ENCODE data around the gene SLC38A5. TPM values are rescaled to one million over a fixed set of nuclear protein-coding genes. Genes with fewer than 3 reads are reported as not detected.

The SLC38A5 gene
- total RNA-seq, 1 experiment from 2014 or later, result 0.46 TPM

- Histone ChIP-seq H3K27me3 (ENCODE audit: insufficient read depth, low read depth) (no peaks in the 10 kb centered on the region), H2AFZ (no peak overlapping the region), H3F3A (ENCODE audit: insufficient read depth, low read depth) (no peaks in the 10 kb centered on the region), H3K9me2 (ENCODE audit: insufficient read depth) (no peaks in the 10 kb centered on the region), H3K4me3 (no peak overlapping the region), H3K4me2 (no peak overlapping the region), H4K20me1 (ENCODE audit: insufficient read depth) (no peaks in the 10 kb centered on the region), H3K79me2 (ENCODE audit: low read depth) (no peaks in the 10 kb centered on the region), H3K27ac (no peak overlapping the region), H3K36me3 (ENCODE audit: low read depth) (no peaks in the 10 kb centered on the region), H3K9me3 (ENCODE audit: insufficient read depth, low read depth) (no peaks in the 10 kb centered on the region), H3K4me1 (replicated peaks; ENCODE audit: insufficient read depth) (no peaks in the 10 kb centered on the region)
- ChIA-PET CTCF (no interaction called here), POLR2A (ENCODE audit: unreplicated experiment) (no interaction called here)
- TF ChIP-seq EZH2 (IDR thresholded peaks at IDR 0.05; ENCODE audit: low read depth) (no peak), CTCF (conservative IDR thresholded peaks at IDR 0.05) (no peak)
- DNase-seq, result no peak
- BruUV-seq (replicated peaks), result no TSS peak
- intact Hi-C loops (cut with micrococcal nuclease; ENCODE audit: unreplicated experiment), result no loop called here
These were observed 10.0 kb downstream of the SLC38A5 start for GRCh38 chrX:48460031-48460430.

GRCh38 chrX:48459483-48459882, 10.6 kb downstream of the SLC38A5 start:
- no peaks in the 10 kb centered on the region for H3K79me2 ChIP-seq (ENCODE audit: low read depth)
- CTCF ChIA-PET, result no interaction called here
- H3K9me3 ChIP-seq (ENCODE audit: insufficient read depth, low read depth), result no peaks in the 10 kb centered on the region
- no peaks in the 10 kb centered on the region for H4K20me1 ChIP-seq (ENCODE audit: insufficient read depth)
- H3K9me2 ChIP-seq (ENCODE audit: insufficient read depth), result no peaks in the 10 kb centered on the region
- no peak overlapping the region for H3K4me3 ChIP-seq
- no peaks in the 10 kb centered on the region for H3F3A ChIP-seq (ENCODE audit: insufficient read depth, low read depth)
- no peak for DNase-seq
- H2AFZ ChIP-seq, result no peak overlapping the region
- TF ChIP-seq EZH2 (IDR thresholded peaks at IDR 0.05; ENCODE audit: low read depth) (no peak), CTCF (conservative IDR thresholded peaks at IDR 0.05) (no peak)
- H3K27me3 ChIP-seq (ENCODE audit: insufficient read depth, low read depth), result no peaks in the 10 kb centered on the region
- H3K4me2 ChIP-seq, result no peak overlapping the region
- intact Hi-C loops (cut with micrococcal nuclease; ENCODE audit: unreplicated experiment), result no loop called here
- no TSS peak for BruUV-seq (replicated peaks)
- no peak overlapping the region for H3K27ac ChIP-seq
- H3K36me3 ChIP-seq (ENCODE audit: low read depth), result no peaks in the 10 kb centered on the region
- H3K4me1 ChIP-seq (replicated peaks; ENCODE audit: insufficient read depth), result no peaks in the 10 kb centered on the region
- POLR2A ChIA-PET (ENCODE audit: unreplicated experiment), result no interaction called here

GRCh38 chrX:48458711-48459110, 11.3 kb downstream of the SLC38A5 start:
- POLR2A ChIA-PET (ENCODE audit: unreplicated experiment), result no interaction called here
- no peaks in the 10 kb centered on the region for H3F3A ChIP-seq (ENCODE audit: insufficient read depth, low read depth)
- intact Hi-C loops (cut with micrococcal nuclease; ENCODE audit: unreplicated experiment), result no loop called here
- H3K79me2 ChIP-seq (ENCODE audit: low read depth), result no peaks in the 10 kb centered on the region
- no peak for DNase-seq
- H3K9me2 ChIP-seq (ENCODE audit: insufficient read depth), result no peaks in the 10 kb centered on the region
- no peak overlapping the region for H3K4me3 ChIP-seq
- H2AFZ ChIP-seq, result no peak overlapping the region
- CTCF ChIA-PET, result no interaction called here
- no peaks in the 10 kb centered on the region for H3K36me3 ChIP-seq (ENCODE audit: low read depth)
- no peaks in the 10 kb centered on the region for H3K27me3 ChIP-seq (ENCODE audit: insufficient read depth, low read depth)
- TF ChIP-seq CTCF (conservative IDR thresholded peaks at IDR 0.05), result no peak
- no peak for TF ChIP-seq EZH2 (IDR thresholded peaks at IDR 0.05; ENCODE audit: low read depth)
- H4K20me1 ChIP-seq (ENCODE audit: insufficient read depth), result no peaks in the 10 kb centered on the region
- H3K27ac ChIP-seq, result no peak overlapping the region
- no TSS peak for BruUV-seq (replicated peaks)
- H3K4me1 ChIP-seq (replicated peaks; ENCODE audit: insufficient read depth), result no peaks in the 10 kb centered on the region
- H3K9me3 ChIP-seq (ENCODE audit: insufficient read depth, low read depth), result no peaks in the 10 kb centered on the region
- H3K4me2 ChIP-seq, result no peak overlapping the region

All from PC-9 (cell line).